CD8-positive, alpha-beta memory T cell (primary cell): ENCODE measurements around the gene KCNK4. TPM values are rescaled to one million over a fixed set of nuclear protein-coding genes. Genes with fewer than 3 reads are reported as not detected.

Experiments
- CTCF ChIA-PET: fragments of 350-600 bp; sonication (Branson Sonifier 250); formaldehyde crosslinking; loops from one replicate; lab custom pipeline; 2021; ENCODE audit warnings: antibody characterized with exemption; lab: Charles Lee
- POLR2A ChIA-PET: fragments of 350-600 bp; sonication (Branson Sonifier 250); formaldehyde crosslinking; loops from one replicate; lab custom pipeline; 2021; ENCODE audit warnings: antibody characterized with exemption; lab: Charles Lee
- DNase-seq, 5 donors: peaks; one replicate each; pipeline versions ENCODE4 v3.0.0 to v3.0.0-alpha.2; 2020 to 2022; ENCODE audit warnings: mixed read lengths in 1 of 5
- H3K27ac ChIP-seq: one replicate; pipeline ENCODE4 v1.7.0; 2013; ENCODE audit warnings: low read depth, mild to moderate bottlenecking, low read length, moderate library complexity
- H3K27me3 ChIP-seq: 2 replicates; pipeline ENCODE4 v1.7.0; 2013; ENCODE audit warnings: low read length, mild to moderate bottlenecking; ENCODE audit not compliant: insufficient read depth, poor library complexity, severe bottlenecking
- H3K36me3 ChIP-seq: 2 replicates; pipeline ENCODE4 v1.7.0; 2013; ENCODE audit warnings: mild to moderate bottlenecking, low read length, moderate library complexity; ENCODE audit not compliant: insufficient read depth
- H3K4me1 ChIP-seq: 2 replicates; pipeline ENCODE4 v1.7.0; 2013; ENCODE audit warnings: mild to moderate bottlenecking, low read length, moderate library complexity; ENCODE audit not compliant: insufficient read depth
- H3K4me3 ChIP-seq: 2 replicates; pipeline ENCODE4 v1.7.0; 2013; ENCODE audit warnings: mild to moderate bottlenecking, low read length
- H3K9me3 ChIP-seq: 2 replicates; pipeline ENCODE4 v1.7.0; 2013; ENCODE audit warnings: mild to moderate bottlenecking, low read length
- H3K27ac Mint-ChIP-seq, 8 donors: one replicate each; pipeline ENCODE4 v1.8.0; 2020 to 2021; ENCODE audit warnings: mixed read lengths in 8 of 8, mild to moderate bottlenecking in 6 of 8, inconsistent platforms in 3 of 8, moderate library complexity in 3 of 8
- H3K27me3 Mint-ChIP-seq, 2 donors: one replicate each; pipeline ENCODE4 v1.8.0; 2020 to 2021; ENCODE audit warnings: mixed read lengths in 2 of 2, mild to moderate bottlenecking in 1 of 2, moderate library complexity in 1 of 2
- H3K36me3 Mint-ChIP-seq, 3 donors: one replicate each; pipeline ENCODE4 v1.8.0; 2020 to 2021; ENCODE audit warnings: mixed read lengths in 3 of 3, inconsistent platforms in 1 of 3, mild to moderate bottlenecking in 1 of 3
- H3K4me1 Mint-ChIP-seq, 3 donors: one replicate each; pipeline ENCODE4 v1.8.0; 2020 to 2021; ENCODE audit warnings: mixed read lengths in 3 of 3, inconsistent platforms in 1 of 3, mild to moderate bottlenecking in 1 of 3
- H3K4me3 Mint-ChIP-seq, 7 donors: one replicate each; pipeline ENCODE4 v1.8.0; 2020 to 2021; ENCODE audit warnings: mixed read lengths in 7 of 7, mild to moderate bottlenecking in 6 of 7, moderate library complexity in 4 of 7, inconsistent platforms in 2 of 7
- H3K9me3 Mint-ChIP-seq, 5 donors: one replicate each; pipeline ENCODE4 v1.8.0; 2020 to 2022; ENCODE audit warnings: mixed read lengths in 5 of 5, mild to moderate bottlenecking in 3 of 5, moderate library complexity in 2 of 5, inconsistent platforms in 1 of 5
- polyA plus RNA-seq: library from polyadenylated mRNA; unstranded; fragments of 300-500 nt; fragmentation: Illumina TruSeq; gene quantifications from one replicate; pipeline ENCODE4 v1.2.3, GENCODE V29; 2021
- total RNA-seq, 2 experiments: library from RNA; stranded (reverse); gene quantifications; one replicate each; pipeline ENCODE4 v1.2.3, GENCODE V29; 2021

The KCNK4 gene
- total and polyA plus RNA-seq, 3 experiments from 2014 or later: not detected

DNA sequence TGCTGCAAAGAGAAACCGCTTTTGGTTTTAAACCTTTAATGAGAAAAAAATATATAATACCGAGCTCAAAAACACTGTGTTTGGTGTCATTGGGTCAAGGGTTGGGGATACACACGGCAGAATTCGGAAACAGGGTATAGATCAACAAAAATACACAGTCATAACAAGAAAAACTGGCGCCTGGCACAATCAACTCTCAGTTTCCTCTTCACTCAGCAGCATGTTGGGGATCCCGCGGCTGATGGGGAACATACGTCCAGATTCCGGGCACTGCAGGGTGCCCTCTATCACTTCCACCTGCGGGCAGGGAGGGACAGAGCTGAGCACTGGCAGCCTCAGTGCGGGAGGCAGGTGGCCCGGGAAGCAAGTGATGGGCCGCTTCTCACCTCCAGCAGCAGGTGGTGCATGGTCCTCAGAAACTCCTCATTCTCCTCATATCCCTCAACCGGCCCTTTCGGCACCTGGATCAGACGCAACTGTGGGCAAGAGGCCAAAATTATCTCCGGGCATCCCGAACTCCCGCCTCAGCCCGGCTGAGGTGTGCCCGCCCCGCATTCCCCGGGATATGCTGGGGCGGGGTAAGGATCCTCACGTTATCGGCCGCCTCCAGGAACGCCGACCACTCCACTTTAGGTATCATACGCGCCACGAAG, 25.7 kb downstream of the KCNK4 start:
- ChIA-PET POLR2A (interaction anchor here (0.9 to 3.4 kb wide), 16 partner anchors 10 to 1461 kb away, joined by 3 to 42 read pairs (median 10); partner anchors contain the start of genes BAD, CCDC88B, ESRRA and FERMT3), CTCF (interaction anchor here (0.9 to 3.6 kb wide), 19 partner anchors 12 to 427 kb away, joined by 3 to 61 read pairs (median 4); partner anchors contain the start of genes BAD, CATSPERZ, CCDC88B and ESRRA)
- H3K27ac Mint-ChIP-seq: peak overlapping the region; percentile 98 to 100 (median 99)
- Histone ChIP-seq H3K4me1 (peaks cover 14% of the 10 kb centered on the region), H3K4me3 (peak overlapping the region; percentile 77), H3K36me3 (no peaks in the 10 kb centered on the region), H3K27ac (peak overlapping the region; percentile 97), H3K9me3 (no peaks in the 10 kb centered on the region), H3K27me3 (no peaks in the 10 kb centered on the region)
- H3K36me3 Mint-ChIP-seq: peaks cover 4 to 67% (median 10%) of the 10 kb centered on the region in 3 donors
- peaks cover 36 to 52% (median 37%) of the 10 kb centered on the region in 3 donors for H3K4me1 Mint-ChIP-seq
- no peaks in the 10 kb centered on the region for H3K9me3 Mint-ChIP-seq
- H3K4me3 Mint-ChIP-seq: peak overlapping the region; percentile 89 to 97 (median 94)
- peak in 3 of 5 donors; percentile 37 to 64 (median 39) for DNase-seq
- peaks cover 0 to 7% of the 10 kb centered on the region in 2 donors for H3K27me3 Mint-ChIP-seq

DNA sequence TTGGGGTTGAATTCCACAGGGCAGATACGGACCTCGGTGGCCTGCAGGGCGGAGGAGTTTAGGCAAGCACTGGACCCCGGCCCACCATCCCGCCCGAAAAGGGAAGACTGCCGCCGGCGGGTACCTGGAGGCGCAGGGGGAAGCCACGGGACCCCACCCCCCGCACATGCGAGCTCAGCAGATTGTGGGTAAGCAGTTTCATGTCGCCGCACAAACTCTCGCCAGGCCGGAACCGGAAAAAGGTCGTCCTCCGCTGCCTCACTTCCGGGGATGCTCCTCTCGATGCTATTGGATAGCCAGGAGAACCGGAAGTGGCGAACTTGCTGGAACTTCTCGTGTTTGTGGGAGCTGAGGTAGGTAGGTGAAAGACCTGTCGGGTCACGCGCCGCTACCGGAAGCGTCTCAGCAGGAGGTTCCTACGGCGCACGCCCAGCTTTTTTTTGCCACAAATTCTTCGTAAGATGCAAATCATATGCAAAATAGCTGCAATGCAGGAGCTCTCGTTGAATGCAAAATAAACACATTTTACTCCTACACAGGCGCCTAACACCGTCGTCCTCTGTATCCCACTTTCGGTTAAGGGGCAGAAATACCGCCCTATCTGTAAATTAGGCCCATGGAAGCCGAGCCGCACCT, 26.3 kb downstream of the KCNK4 start, which contains the start of gene TRMT112:
Gene TRMT112 (minus strand): TSS at position 235 of the 636 bp plus-strand sequence. CDS start 33 bp downstream, at position 202.
- Histone ChIP-seq H3K4me1 (peaks cover 14% of the 10 kb centered on the region), H3K27me3 (no peaks in the 10 kb centered on the region), H3K27ac (peak within 1 kb of the TSS; percentile 97), H3K36me3 (no peaks in the 10 kb centered on the region), H3K9me3 (no peaks in the 10 kb centered on the region), H3K4me3 (peak within 1 kb of the TSS; percentile 93)
- CTCF ChIA-PET: interaction anchor here (0.7 to 3.6 kb wide), 28 partner anchors 10 to 426 kb away, joined by 3 to 61 read pairs (median 4); partner anchors contain the start of genes BAD, CCDC88B, ESRRA and FERMT3
- peaks cover 35 to 50% (median 37%) of the 10 kb centered on the region in 3 donors for H3K4me1 Mint-ChIP-seq
- peaks cover 4 to 69% (median 10%) of the 10 kb centered on the region in 3 donors for H3K36me3 Mint-ChIP-seq
- peak within 1 kb of the TSS; percentile 89 to 97 (median 94) for H3K4me3 Mint-ChIP-seq
- H3K27me3 Mint-ChIP-seq: peaks cover 0 to 7% of the 10 kb centered on the region in 2 donors
- no peaks in the 10 kb centered on the region for H3K9me3 Mint-ChIP-seq
- peak; percentile 92 to 99 (median 97) for DNase-seq
- POLR2A ChIA-PET: interaction anchor here (0.6 to 3.4 kb wide), 27 partner anchors 10 to 1590 kb away, joined by 3 to 42 read pairs (median 4); partner anchors contain the start of genes BAD, CCDC88B, ESRRA and FERMT3
- peak within 1 kb of the TSS; percentile 98 to 100 (median 99) for H3K27ac Mint-ChIP-seq

DNA sequence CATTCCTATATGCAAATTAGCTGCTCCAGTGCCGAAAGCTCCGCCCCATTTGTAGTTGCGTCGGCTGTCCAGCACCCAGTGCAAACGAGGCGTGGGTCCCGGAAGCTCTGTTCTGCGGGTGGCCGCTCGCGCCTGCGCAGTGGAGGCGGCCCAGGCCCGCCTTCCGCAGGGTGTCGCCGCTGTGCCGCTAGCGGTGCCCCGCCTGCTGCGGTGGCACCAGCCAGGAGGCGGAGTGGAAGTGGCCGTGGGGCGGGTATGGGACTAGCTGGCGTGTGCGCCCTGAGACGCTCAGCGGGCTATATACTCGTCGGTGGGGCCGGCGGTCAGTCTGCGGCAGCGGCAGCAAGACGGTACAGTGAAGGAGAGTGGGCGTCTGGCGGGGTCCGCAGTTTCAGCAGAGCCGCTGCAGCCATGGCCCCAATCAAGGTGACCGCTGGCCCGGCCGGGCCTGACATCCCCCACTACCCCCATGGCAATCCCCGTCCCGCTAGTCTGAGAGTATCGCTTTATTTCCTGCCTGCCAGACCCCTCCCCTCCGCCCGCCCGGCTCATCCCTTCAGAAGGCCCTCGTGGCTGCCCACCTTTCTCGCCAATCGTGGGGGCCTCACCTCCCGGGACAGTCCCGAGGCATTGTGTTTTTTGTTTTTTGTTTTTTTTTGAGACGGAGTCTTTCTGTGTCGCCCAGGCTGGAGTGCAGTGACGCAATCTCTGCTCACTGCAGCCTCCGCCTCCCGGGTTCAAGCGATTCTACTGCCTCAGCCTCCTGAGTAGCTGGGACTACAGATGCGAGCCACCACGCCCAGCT, 27.1 kb downstream of the KCNK4 start, which contains the start of gene PRDX5:
Gene PRDX5 (plus strand): TSS at position 161 of the 805 bp plus-strand sequence. CDS start 95 bp downstream, at position 256.
- POLR2A ChIA-PET: interaction anchor here (0.5 to 3.4 kb wide), 29 partner anchors 9 to 1591 kb away, joined by 3 to 42 read pairs (median 4); partner anchors contain the start of genes BAD, CCDC88B, ESRRA and FERMT3

DNA sequence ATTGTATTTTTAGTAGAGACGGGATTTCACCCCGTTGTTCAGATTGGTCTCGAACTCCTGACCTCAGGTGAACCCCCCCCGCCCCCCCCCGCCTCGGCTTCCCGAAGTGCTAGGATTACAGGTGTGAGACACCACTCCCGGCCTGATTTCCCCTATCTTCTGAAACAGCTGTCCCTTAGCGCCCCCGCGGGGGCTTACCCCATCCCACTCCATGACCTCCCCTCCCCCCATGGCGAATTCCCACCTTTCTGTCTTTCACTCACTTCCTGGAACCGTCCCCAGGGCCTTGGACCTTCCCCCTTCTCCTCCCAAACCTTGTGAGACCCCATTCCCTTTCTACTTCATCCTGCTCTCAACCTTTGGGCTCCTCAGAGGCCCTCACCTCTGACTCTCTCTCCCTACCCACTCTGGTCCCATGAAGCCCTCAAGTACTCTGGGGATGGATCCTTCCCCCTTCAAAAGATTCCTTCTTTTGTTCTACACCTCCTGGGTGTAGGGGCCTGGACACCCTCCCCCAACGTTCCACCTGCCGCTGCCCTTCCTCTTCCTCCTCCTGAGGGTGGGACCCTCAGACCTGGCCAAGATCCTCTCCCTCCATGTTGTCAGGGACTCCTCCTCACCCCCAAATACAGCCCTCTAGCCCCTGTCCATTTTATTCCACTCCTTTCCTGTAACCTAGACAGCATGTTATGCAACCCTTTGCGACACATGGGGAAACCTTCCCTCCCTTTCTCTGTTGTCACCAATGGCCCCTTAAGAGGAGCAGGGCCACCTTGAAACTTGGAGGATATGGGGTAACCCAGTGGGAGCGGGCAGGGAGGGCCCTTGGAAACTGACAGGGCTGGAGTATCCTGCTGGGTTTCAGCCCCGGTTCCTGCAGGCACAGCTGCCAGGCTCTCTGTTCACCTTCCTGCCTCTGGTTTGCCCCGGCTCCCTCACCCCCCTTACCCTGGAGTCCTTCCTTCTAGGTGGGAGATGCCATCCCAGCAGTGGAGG, 28.0 kb downstream of the KCNK4 start:
- no peaks in the 10 kb centered on the region for H3K36me3 ChIP-seq
- H3K9me3 Mint-ChIP-seq: no peaks in the 10 kb centered on the region
- H3K4me1 ChIP-seq: peaks cover 14% of the 10 kb centered on the region
- H3K27ac Mint-ChIP-seq: peak overlapping the region; percentile 98 to 100 (median 99)
- H3K27me3 ChIP-seq: no peaks in the 10 kb centered on the region
- DNase-seq: no peak
- POLR2A ChIA-PET: interaction anchor here (1.1 to 3.4 kb wide), 5 partner anchors 15 to 816 kb away, joined by 3 to 42 read pairs (median 28); partner anchors contain the start of genes CCDC88B, ESRRA and SYVN1
- H3K4me3 ChIP-seq: peak overlapping the region; percentile 93
- H3K4me3 Mint-ChIP-seq: peak overlapping the region; percentile 89 to 97 (median 94)
- no peaks in the 10 kb centered on the region for H3K9me3 ChIP-seq
- CTCF ChIA-PET: interaction anchor here (2.9 to 3.6 kb wide), 3 partner anchors 13 to 21 kb away, joined by 34 to 61 read pairs (median 42); partner anchors contain the start of genes CCDC88B and ESRRA
- H3K27me3 Mint-ChIP-seq: peaks cover 0 to 7% of the 10 kb centered on the region in 2 donors
- peaks cover 4 to 60% (median 5%) of the 10 kb centered on the region in 3 donors for H3K36me3 Mint-ChIP-seq
- H3K4me1 Mint-ChIP-seq: peaks cover 26 to 41% (median 29%) of the 10 kb centered on the region in 3 donors
- peak overlapping the region; percentile 97 for H3K27ac ChIP-seq

More for the DNA sequence above, 27.1 kb downstream of the KCNK4 start, which contains the start of gene PRDX5:
- Mint-ChIP-seq H3K27me3 (peaks cover 0 to 7% of the 10 kb centered on the region in 2 donors), H3K4me3 (peak within 1 kb of the TSS; percentile 89 to 97 (median 94)), H3K36me3 (peaks cover 4 to 62% (median 5%) of the 10 kb centered on the region in 3 donors), H3K27ac (peak within 1 kb of the TSS; percentile 98 to 100 (median 99)), H3K9me3 (no peaks in the 10 kb centered on the region), H3K4me1 (peaks cover 28 to 43% (median 30%) of the 10 kb centered on the region in 3 donors)
- Histone ChIP-seq H3K27me3 (no peaks in the 10 kb centered on the region), H3K9me3 (no peaks in the 10 kb centered on the region), H3K4me1 (peaks cover 14% of the 10 kb centered on the region), H3K4me3 (peak within 1 kb of the TSS; percentile 93), H3K27ac (peak within 1 kb of the TSS; percentile 97), H3K36me3 (no peaks in the 10 kb centered on the region)
- peak; percentile 92 to 98 (median 97) for DNase-seq
- CTCF ChIA-PET: interaction anchor here (0.7 to 3.6 kb wide), 27 partner anchors 9 to 370 kb away, joined by 3 to 61 read pairs (median 5); partner anchors contain the start of genes BAD, CCDC88B, ESRRA and FERMT3

DNA sequence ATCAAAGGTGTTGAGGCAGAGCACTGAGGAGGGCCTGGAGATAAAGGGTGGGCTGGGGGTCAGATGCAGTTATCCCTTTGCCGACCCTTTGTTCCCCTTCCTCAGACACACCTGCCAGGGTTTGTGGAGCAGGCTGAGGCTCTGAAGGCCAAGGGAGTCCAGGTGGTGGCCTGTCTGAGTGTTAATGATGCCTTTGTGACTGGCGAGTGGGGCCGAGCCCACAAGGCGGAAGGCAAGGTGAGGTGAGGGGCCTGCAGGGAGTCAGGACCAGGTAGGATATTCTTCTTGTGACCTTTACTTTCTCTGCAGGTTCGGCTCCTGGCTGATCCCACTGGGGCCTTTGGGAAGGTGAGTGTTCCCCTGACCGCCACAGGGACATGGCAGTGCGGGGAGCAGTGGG, 29.5 kb downstream of the KCNK4 start:
- Mint-ChIP-seq H3K27ac (peak overlapping the region in 4 of 8 donors; percentile 33 to 79 (median 51)), H3K4me1 (peaks cover 26 to 41% (median 27%) of the 10 kb centered on the region in 3 donors), H3K36me3 (peaks cover 4 to 47% (median 4%) of the 10 kb centered on the region in 3 donors), H3K27me3 (peaks cover 0 to 7% of the 10 kb centered on the region in 2 donors), H3K9me3 (no peaks in the 10 kb centered on the region), H3K4me3 (no peak overlapping the region)
- ChIA-PET CTCF (no interaction called here), POLR2A (no interaction called here)
- DNase-seq: no peak
- Histone ChIP-seq H3K27me3 (no peaks in the 10 kb centered on the region), H3K4me1 (peaks cover 14% of the 10 kb centered on the region), H3K4me3 (no peak overlapping the region), H3K9me3 (no peaks in the 10 kb centered on the region), H3K27ac (no peak overlapping the region), H3K36me3 (no peaks in the 10 kb centered on the region)

DNA sequence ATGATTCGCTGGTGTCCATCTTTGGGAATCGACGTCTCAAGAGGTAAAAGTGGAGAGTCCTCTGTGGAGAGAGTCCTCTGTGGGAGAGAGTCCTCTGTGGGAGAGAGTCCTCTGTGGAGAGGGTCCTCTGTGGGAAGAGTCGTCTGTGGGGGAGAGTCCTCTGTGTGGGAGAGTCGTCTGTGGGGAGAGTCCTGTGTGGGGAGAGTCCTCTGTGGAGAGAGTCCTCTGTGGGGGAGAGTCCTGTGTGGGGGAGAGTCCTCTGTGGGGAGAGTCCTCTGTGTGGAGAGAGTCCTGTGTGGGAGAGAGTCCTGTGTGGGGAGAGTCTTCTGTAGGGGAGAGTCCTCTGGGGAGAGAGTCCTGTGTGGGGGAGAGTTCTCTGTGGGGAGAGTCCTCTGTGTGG, 29.9 kb downstream of the KCNK4 start:
- POLR2A ChIA-PET: no interaction called here
- CTCF ChIA-PET: no interaction called here
- peak overlapping the region in 2 of 7 donors; percentile 11 to 78 for H3K4me3 Mint-ChIP-seq
- no peaks in the 10 kb centered on the region for H3K27me3 ChIP-seq
- peaks cover 14% of the 10 kb centered on the region for H3K4me1 ChIP-seq
- peaks cover 4 to 47% (median 4%) of the 10 kb centered on the region in 3 donors for H3K36me3 Mint-ChIP-seq
- peaks cover 0 to 7% of the 10 kb centered on the region in 2 donors for H3K27me3 Mint-ChIP-seq
- no peaks in the 10 kb centered on the region for H3K9me3 Mint-ChIP-seq
- no peaks in the 10 kb centered on the region for H3K9me3 ChIP-seq
- peak overlapping the region in 6 of 8 donors; percentile 18 to 79 (median 51) for H3K27ac Mint-ChIP-seq
- H3K4me3 ChIP-seq: no peak overlapping the region
- peaks cover 26 to 41% (median 27%) of the 10 kb centered on the region in 3 donors for H3K4me1 Mint-ChIP-seq
- H3K36me3 ChIP-seq: no peaks in the 10 kb centered on the region
- H3K27ac ChIP-seq: no peak overlapping the region
- DNase-seq: no peak
